Measurements from ENCODE around the gene C4orf51. TPM values are rescaled to one million over a fixed set of nuclear protein-coding genes. Genes with fewer than 3 reads are reported as not detected.
A peak's percentile ranks its signal among the peaks of the same experiment; 100 is the strongest.

The C4orf51 gene
- total RNA-seq, 1 experiment from 2014 or later: not detected

DNA sequence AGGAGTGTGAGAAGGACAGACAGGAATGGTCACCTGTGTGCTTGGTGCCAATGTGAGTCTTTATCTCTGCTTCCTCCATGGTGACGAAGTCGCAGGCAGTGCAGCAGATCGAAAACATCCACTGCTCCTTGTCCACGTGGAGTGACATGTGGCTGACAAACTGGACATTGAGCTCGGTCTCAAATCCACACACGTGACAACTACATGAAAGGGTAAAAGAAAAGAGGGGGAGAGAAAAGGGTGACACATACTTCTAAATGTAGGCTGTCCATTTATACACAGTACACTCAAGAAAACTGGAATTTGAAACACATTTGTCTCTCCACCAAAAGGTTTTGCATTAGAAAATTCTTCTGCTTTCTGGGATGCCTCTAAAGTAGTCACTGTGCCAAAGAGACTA is 94.5 kb downstream of the C4orf51 start:
- no peak for ATAC-seq
- H3K27ac ChIP-seq (ENCODE audit: low read length): no peak overlapping the region
- ChIA-PET CTCF (no interaction called here), POLR2A (ENCODE audit: unreplicated experiment) (no interaction called here)
- no peak overlapping the region for H2AFZ ChIP-seq (ENCODE audit: low read length)
- no peaks in the 10 kb centered on the region for H3K79me2 ChIP-seq (ENCODE audit: low read length)
- no peak for TF ChIP-seq EZH2phosphoT487 (IDR thresholded peaks at IDR 0.05; ENCODE audit: borderline replicate concordance, low read length)
- no peak for TF ChIP-seq EZH2 (IDR thresholded peaks at IDR 0.05; ENCODE audit: low read length, unreplicated experiment)
- TF ChIP-seq, protein P1, sequence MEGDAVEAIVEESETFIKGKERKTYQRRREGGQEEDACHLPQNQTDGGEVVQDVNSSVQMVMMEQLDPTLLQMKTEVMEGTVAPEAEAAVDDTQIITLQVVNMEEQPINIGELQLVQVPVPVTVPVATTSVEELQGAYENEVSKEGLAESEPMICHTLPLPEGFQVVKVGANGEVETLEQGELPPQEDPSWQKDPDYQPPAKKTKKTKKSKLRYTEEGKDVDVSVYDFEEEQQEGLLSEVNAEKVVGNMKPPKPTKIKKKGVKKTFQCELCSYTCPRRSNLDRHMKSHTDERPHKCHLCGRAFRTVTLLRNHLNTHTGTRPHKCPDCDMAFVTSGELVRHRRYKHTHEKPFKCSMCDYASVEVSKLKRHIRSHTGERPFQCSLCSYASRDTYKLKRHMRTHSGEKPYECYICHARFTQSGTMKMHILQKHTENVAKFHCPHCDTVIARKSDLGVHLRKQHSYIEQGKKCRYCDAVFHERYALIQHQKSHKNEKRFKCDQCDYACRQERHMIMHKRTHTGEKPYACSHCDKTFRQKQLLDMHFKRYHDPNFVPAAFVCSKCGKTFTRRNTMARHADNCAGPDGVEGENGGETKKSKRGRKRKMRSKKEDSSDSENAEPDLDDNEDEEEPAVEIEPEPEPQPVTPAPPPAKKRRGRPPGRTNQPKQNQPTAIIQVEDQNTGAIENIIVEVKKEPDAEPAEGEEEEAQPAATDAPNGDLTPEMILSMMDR (conservative IDR thresholded peaks at IDR 0.05; ENCODE audit: low read depth, low read length): no peak
- intact Hi-C loops (cut with micrococcal nuclease): no loop called here
- no peak for DNase-seq
- no peak overlapping the region for H3K4me3 ChIP-seq (ENCODE audit: low read length)
- H3K36me3 ChIP-seq (ENCODE audit: low read depth, low read length): peaks cover 20% of the 10 kb centered on the region; the same call in 1 of the 2 replicates
- no peaks in the 10 kb centered on the region for H3K27me3 ChIP-seq (ENCODE audit: low read length)
- no TSS peak for BruUV-seq (replicated peaks)
- H3K9me3 ChIP-seq (ENCODE audit: low read length): no peaks in the 10 kb centered on the region
- no peaks in the 10 kb centered on the region for H4K20me1 ChIP-seq (ENCODE audit: low read length)
- H3K9ac ChIP-seq (ENCODE audit: low read length): no peak overlapping the region
- no peak overlapping the region for H3K4me2 ChIP-seq (ENCODE audit: low read length)
- H3F3A ChIP-seq (ENCODE audit: low read length, unreplicated experiment): no peaks in the 10 kb centered on the region
- no peaks in the 10 kb centered on the region for H3K9me2 ChIP-seq (replicated peaks; ENCODE audit: low read length)
- H3K4me1 ChIP-seq (ENCODE audit: insufficient read depth, low read length): no peaks in the 10 kb centered on the region

DNA sequence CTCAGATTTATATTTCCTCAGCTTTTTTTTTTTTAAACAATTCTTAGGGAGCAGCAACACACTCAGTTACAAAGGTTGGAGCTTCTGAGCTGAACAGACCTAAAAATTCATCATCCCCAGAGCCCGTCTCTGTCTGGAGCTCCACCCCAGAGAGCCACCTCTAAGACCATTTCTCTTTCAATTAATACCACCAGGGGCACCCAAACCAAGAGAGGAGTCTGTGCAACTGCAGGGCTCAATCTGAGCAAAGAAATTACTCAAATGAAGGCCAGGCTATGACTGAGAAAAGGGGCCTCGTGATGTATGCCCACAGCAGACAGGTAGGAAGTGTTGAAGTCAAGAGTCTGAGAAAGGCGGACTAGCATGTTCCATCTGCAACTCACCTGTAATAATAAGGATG is 95.5 kb downstream of the C4orf51 start:
- no peak overlapping the region for H3K9ac ChIP-seq (ENCODE audit: low read length)
- intact Hi-C loops (cut with micrococcal nuclease): no loop called here
- no peaks in the 10 kb centered on the region for H3K9me3 ChIP-seq (ENCODE audit: low read length)
- no TSS peak for BruUV-seq (replicated peaks)
- ATAC-seq (no peak), DNase-seq (no peak)
- H4K20me1 ChIP-seq (ENCODE audit: low read length): no peaks in the 10 kb centered on the region
- no peak overlapping the region for H3K4me2 ChIP-seq (ENCODE audit: low read length)
- peaks cover 20% of the 10 kb centered on the region; the same call in 1 of the 2 replicates for H3K36me3 ChIP-seq (ENCODE audit: low read depth, low read length)
- no peaks in the 10 kb centered on the region for H3K79me2 ChIP-seq (ENCODE audit: low read length)
- H3K9me2 ChIP-seq (replicated peaks; ENCODE audit: low read length): no peaks in the 10 kb centered on the region
- no peak for TF ChIP-seq EZH2 (IDR thresholded peaks at IDR 0.05; ENCODE audit: low read length, unreplicated experiment)
- TF ChIP-seq, protein P1 (conservative IDR thresholded peaks at IDR 0.05; ENCODE audit: low read depth, low read length): peak; percentile 33; the same call in 1 of the 2 replicates
- ChIA-PET POLR2A (ENCODE audit: unreplicated experiment) (no interaction called here), CTCF (no interaction called here)
- H3K27ac ChIP-seq (ENCODE audit: low read length): no peak overlapping the region
- H3K4me3 ChIP-seq (ENCODE audit: low read length): no peak overlapping the region
- H3K27me3 ChIP-seq (ENCODE audit: low read length): no peaks in the 10 kb centered on the region
- no peak overlapping the region for H2AFZ ChIP-seq (ENCODE audit: low read length)
- H3F3A ChIP-seq (ENCODE audit: low read length, unreplicated experiment): no peaks in the 10 kb centered on the region
- no peaks in the 10 kb centered on the region for H3K4me1 ChIP-seq (ENCODE audit: insufficient read depth, low read length)

DNA sequence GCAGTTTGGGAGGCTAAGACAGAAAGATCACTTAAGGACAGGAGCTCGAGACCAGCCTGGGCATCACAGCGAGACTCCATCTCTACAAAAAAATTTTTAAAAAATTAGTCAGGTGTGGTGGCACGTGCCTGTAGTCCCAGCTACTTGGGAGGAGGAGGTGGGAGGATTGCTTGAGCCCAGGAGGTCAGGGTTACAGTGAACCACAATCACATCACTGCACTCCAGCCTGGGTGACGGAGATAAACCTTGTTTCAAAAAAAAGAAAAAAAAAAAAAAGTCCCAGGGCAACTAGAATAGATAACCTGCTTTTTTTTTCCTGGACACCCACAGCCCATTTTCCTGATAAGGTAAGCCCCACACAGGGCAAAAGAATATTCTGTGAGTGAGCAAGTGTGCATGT is 96.3 kb downstream of the C4orf51 start:
- no peak for ATAC-seq
- intact Hi-C loops (cut with micrococcal nuclease): no loop called here
- POLR2A ChIA-PET (ENCODE audit: unreplicated experiment): no interaction called here

More for the DNA sequence above, 96.3 kb downstream of the C4orf51 start:
- H3K36me3 ChIP-seq (ENCODE audit: low read depth, low read length): peaks cover 20% of the 10 kb centered on the region; the same call in 1 of the 2 replicates
- no peak overlapping the region for H3K4me3 ChIP-seq (ENCODE audit: low read length)
- no peak overlapping the region for H3K9ac ChIP-seq (ENCODE audit: low read length)
- H2AFZ ChIP-seq (ENCODE audit: low read length): no peak overlapping the region
- no peak overlapping the region for H3K27ac ChIP-seq (ENCODE audit: low read length)
- no peaks in the 10 kb centered on the region for H3K27me3 ChIP-seq (ENCODE audit: low read length)
- H3F3A ChIP-seq (ENCODE audit: low read length, unreplicated experiment): no peaks in the 10 kb centered on the region
- BruUV-seq (replicated peaks): no TSS peak
- no peaks in the 10 kb centered on the region for H3K79me2 ChIP-seq (ENCODE audit: low read length)
- DNase-seq: no peak
- H3K9me3 ChIP-seq (ENCODE audit: low read length): no peaks in the 10 kb centered on the region
- CTCF ChIA-PET: no interaction called here
- no peaks in the 10 kb centered on the region for H3K9me2 ChIP-seq (replicated peaks; ENCODE audit: low read length)
- TF ChIP-seq EZH2 (IDR thresholded peaks at IDR 0.05; ENCODE audit: low read length, unreplicated experiment) (no peak), EZH2phosphoT487 (IDR thresholded peaks at IDR 0.05; ENCODE audit: borderline replicate concordance, low read length) (no peak)
- TF ChIP-seq, protein P1 (conservative IDR thresholded peaks at IDR 0.05; ENCODE audit: low read depth, low read length): no peak
- peaks cover under 1% of the 10 kb centered on the region; the same call in 1 of the 2 replicates for H3K4me1 ChIP-seq (ENCODE audit: insufficient read depth, low read length)
- no peak overlapping the region for H3K4me2 ChIP-seq (ENCODE audit: low read length)
- no peaks in the 10 kb centered on the region for H4K20me1 ChIP-seq (ENCODE audit: low read length)
